ENCODE results near the gene LACC1.
A peak's percentile ranks its signal among the peaks of the same experiment; 100 is the strongest.

LACC1 gene

GRCh38 chr13:43894438-43894837 is 14.7 kb downstream of the LACC1 start:
- DNase-seq, result peak; percentile 2

GRCh38 chr13:43895940-43896339 is 16.2 kb downstream of the LACC1 start:
- no peak for DNase-seq

DNA sequence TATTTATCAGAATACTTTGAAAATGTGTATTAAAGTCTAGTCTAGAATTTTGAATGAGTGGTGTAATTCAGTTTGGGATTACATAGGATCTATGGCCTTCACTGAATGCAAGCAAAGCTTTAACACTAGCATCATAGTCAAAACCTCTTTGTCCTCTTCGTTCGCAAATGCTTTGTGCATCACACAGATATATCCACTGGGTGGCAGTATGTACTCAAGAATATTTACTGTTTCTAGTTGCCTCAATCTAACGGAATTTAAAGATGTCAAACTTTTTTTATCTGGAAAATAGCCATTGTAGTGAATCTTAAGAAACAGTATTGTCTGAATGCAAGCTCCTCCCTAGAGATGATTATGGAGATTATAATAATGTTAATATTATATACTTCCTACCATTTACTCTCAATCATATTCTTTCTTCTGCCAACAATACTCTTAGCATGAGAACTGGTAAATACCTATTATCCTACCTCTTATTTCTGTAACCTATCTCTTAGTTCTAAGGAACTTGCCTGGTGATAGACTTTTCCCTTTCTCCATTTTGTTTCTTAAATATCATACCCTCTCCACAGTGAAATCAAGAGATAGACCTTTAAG is 25.8 kb downstream of the LACC1 start:
- peak; percentile 69 for DNase-seq

DNA sequence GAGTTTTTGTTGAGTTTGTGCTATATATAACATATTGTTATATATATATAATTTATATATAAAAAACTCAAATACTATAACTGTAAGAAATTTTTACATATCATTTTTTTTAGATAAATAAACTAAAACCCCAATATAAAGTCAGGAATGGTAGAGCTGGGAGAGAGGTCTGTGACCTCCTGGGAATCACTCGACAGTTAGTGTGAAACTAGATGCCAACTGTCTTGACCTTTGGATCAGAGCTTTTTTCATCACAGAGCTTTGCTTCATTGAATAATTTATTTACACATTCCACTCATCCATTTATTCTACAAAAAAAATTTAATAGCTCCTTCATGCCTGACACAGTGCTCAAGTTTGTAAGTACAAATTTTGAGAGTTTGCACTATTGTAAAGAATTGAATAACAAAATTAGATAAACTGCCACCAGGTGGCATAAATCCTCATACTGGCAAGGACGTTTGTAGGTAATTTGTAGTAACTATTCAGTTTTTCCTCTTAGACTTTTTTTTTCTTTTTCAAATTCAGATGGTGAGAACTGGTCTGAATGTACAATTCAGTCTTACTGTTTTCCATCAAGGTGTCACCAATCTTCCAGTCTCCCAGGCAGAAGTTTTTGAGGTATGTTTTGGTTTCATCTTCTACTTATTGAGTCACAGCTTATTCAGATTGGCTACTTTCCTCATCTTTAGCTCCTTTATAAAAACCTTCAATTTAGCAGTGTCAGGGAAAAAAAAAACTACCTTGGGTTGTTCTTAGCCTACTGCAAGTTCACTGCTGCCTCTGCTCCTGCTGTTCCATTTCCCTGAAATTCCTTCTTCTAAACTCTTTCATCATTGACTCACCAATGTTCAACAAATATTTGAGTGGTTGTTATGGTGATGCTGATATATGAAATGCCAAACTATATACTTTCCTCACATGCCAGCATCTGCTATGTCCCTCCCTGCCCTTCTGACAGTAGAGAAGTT is 28.7 kb downstream of the LACC1 start:
- peak; percentile 49 for DNase-seq

GRCh38 chr13:43910856-43911255 is 31.2 kb downstream of the LACC1 start:
- no peak for DNase-seq

- peak; percentile 26 for DNase-seq
Measured at GRCh38 chr13:43911278-43911677, 31.6 kb downstream of the LACC1 start.

DNA sequence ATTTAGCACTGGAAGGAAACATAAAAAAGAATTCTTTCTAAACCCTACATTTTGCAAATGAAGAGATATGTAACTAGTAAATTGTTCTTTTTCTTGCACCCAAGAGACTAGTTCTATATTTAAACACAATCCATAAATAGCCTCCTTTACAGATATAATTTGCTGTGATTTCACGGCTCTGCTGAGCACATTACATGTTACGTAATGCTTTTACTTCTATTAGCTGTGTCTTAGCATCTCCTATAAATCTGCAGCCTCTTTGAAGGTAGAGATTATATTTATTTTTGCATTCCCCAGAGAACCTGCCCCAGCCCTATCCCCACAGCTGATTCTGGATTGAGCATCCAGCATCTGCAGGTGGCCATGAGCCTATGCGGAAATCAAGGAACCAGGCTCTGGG is 32.2 kb downstream of the LACC1 start:
- DNase-seq, result peak; percentile 41

- no peak for DNase-seq
Measured at GRCh38 chr13:43915451-43915850, 35.7 kb downstream of the LACC1 start.

GRCh38 chr13:43916828-43917227 is 37.1 kb downstream of the LACC1 start:
- peak; percentile 3 for DNase-seq

GRCh38 chr13:43918636-43919035 is 38.9 kb downstream of the LACC1 start:
- DNase-seq, result no peak

DNA sequence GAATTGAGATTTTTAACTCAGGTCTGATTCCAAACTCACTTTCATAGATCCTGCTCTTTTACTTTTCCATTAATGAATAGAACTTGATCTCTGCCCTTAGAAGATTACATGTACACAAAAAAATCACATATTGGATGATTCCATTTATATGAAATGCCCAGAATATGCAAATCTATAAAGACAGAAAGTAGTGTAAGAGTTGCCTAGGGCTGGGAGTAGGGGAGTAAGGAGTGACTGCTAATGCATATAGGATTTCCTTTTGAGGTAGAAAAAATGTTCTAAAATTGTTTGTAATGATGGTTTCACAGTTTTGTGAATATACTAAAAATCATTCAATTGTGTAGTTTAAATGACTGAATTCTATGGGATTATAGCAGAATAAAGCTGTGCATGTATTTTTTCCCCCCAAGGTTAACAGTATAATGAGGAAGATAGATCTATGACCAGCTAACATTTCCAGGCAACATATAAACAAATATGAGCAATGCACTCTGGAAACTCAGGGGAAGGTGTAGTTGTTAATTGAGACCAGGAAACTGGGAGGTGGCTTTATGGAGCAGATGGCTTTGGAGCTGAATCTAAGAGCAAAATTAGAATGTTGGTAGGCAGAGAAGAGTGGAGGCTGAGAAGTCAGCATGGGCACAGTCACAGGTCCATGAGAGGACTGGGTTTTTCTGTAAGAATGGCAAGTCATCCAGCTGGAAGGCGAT is 41.4 kb downstream of the LACC1 start:
- DNase-seq, result peak; percentile 13

DNA sequence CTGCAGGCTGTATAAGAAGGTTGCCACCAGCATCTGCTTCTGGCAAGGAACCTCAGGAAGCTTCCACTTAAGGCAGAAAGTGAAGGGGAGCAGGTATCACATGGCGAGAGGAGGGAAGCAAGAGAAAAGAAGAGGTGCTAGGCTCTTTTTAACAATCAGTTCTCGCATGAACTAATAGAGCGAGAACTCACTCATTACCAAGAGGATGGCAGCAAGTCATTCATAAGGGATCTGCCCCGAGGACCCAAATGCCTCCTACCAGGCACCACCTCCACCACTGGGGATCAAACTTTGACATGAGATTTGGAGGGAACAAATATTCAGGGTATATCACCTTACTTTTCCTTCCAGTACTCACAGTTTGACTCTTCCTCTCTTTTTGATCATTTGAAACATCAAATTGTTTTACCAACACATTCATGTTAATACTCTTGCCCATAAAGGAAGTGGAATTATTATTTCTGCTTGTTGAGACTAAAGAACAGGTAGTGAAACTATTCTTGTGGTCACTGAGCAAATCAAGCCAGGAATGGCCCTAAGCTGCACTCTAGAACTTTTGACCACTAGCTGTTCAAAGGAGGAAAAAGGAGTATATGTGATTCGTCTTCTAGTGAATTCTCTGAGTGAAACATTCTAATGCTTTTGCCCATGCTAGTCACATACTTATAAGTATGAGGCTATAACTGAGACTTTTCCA is 45.0 kb downstream of the LACC1 start:
- DNase-seq, result no peak

- DNase-seq, result peak; percentile 19
Measured at GRCh38 chr13:43929947-43930346, 50.2 kb downstream of the LACC1 start.

DNA sequence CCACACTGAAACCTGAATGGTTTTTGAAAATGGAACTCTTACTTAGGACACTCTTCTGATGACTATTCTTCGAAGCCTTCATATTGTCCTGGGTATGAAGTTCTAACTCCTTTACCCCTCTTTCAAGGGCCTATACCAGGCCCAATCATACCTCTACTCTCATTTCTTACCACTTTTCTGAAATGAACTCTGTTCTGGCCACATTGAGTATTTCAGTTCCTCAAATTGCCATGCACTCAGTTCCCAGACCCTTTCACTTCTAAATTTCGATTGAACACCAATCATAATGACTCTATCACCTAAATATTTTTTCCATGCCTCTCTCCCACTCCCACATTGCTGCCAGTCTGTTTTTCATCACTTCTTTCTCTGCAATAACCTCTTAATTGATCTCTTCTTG is 53.7 kb downstream of the LACC1 start:
- DNase-seq, result no peak

GRCh38 chr13:43934273-43934672 is 54.6 kb downstream of the LACC1 start:
- no peak for DNase-seq

- peak; percentile 1 for DNase-seq
Measured at GRCh38 chr13:43935878-43936277, 56.2 kb downstream of the LACC1 start.

- DNase-seq, result no peak
Measured at GRCh38 chr13:43936647-43937046, 56.9 kb downstream of the LACC1 start.

DNA sequence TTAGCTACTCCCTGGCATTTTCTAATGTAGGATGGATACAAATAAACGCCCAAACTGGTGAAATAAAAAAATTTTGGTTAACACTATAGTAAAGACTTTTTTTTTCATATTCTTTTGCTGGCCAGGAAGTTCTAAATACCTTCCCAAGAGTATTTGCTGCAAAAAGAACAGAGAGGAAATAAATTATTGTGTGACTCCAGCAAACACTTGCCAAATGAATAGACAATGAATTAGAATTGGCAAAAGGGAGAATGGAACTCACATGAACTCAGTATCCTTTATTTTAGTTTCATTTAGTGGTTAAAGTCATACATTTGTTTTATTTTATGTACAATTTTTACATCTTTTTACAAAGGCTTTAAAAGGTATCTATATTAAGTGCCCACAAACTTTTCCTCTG is 58.1 kb downstream of the LACC1 start:
- no peak for DNase-seq

DNA sequence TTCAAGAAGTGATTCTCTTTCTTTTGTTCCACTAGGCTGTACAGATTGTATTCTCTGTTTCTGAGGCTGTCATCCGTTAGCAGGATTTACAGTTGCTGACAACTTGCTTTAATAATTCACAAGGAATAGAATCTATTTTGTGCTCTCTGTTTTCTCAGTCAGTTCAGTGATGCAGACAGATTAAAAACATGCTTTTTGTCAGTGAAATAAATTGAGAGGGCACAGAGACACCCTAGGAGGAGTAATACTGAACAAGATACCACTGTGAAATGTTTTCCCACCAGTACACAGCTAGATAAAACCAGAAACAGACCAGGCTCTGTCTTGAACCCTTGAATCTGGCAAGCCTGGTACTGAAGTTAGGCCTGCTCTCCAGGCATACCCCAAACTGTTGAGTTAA is 58.7 kb downstream of the LACC1 start:
- no peak for DNase-seq

DNA sequence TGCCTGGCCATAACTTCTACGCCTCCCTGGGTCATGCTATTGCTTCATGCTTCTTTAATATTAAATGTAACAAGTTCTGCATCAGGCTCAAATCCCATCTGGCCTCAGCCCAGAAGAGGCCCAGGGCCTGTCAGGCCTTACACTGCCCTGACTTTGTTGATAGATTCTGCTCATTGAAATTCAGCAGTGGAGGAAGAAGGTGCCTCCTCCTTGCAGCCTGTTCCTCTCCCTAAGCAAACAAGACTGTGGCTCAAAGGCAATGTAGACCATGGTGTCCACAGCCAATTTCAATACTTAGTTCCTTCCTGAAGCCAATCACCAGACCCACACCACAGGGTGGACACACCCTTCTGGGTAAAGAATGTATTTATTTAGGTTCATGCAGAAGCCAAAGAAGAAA is 59.4 kb downstream of the LACC1 start:
- peak; percentile 20 for DNase-seq

DNA sequence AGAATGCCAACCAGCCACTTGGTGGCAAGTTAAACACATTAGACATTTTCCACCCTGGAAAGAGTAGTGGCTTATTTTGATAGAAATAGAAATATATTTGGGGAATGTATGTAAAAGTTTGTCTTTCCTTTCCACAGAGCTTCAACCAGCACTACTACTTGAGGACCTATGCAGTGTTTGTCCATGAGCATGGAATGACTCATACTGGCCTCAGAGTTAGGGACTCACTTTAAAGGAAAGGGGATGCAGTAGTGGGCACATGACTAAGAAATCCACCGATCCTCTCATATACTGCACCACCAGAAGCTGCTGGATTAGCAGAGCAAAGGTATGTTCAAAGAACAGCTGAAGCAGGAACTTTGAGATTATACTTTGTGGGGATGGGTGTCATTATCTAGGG is 62.6 kb downstream of the LACC1 start:
- no peak for DNase-seq

All from NCI-H69 (cell line).